ENCODE results near the gene NFKBIZ.

NFKBIZ gene

GRCh38 chr3:101852983-101853840 lies 3.9 kb downstream of the NFKBIZ start:
- H3K4me3 ChIP-seq (ENCODE audit: low read depth, low read length): no peak overlapping the region
- no peaks in the 10 kb centered on the region for H3K27me3 ChIP-seq (replicated peaks)
- in situ Hi-C loops (cut with HindIII; ENCODE audit: low pct_ligation_motif_present, low sequenced_read_pairs): loop anchor here (25.0 kb wide), 1 partner anchor 234 kb away; no protein-coding TSS in a partner anchor
- TF ChIP-seq, protein P1, sequence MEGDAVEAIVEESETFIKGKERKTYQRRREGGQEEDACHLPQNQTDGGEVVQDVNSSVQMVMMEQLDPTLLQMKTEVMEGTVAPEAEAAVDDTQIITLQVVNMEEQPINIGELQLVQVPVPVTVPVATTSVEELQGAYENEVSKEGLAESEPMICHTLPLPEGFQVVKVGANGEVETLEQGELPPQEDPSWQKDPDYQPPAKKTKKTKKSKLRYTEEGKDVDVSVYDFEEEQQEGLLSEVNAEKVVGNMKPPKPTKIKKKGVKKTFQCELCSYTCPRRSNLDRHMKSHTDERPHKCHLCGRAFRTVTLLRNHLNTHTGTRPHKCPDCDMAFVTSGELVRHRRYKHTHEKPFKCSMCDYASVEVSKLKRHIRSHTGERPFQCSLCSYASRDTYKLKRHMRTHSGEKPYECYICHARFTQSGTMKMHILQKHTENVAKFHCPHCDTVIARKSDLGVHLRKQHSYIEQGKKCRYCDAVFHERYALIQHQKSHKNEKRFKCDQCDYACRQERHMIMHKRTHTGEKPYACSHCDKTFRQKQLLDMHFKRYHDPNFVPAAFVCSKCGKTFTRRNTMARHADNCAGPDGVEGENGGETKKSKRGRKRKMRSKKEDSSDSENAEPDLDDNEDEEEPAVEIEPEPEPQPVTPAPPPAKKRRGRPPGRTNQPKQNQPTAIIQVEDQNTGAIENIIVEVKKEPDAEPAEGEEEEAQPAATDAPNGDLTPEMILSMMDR (IDR thresholded peaks at IDR 0.05; ENCODE audit: low read depth, low read length, missing control alignments): no peak
- no peak overlapping the region for H3K27ac ChIP-seq
- DNase-seq: no peak
- H3K36me3 ChIP-seq (replicated peaks): peaks cover 70% of the 10 kb centered on the region

- Histone ChIP-seq H3K27me3 (replicated peaks) (no peaks in the 10 kb centered on the region), H3K36me3 (replicated peaks) (peaks cover 78% of the 10 kb centered on the region), H3K4me3 (ENCODE audit: low read depth, low read length) (no peak overlapping the region), H3K27ac (no peak overlapping the region)
- DNase-seq: no peak
- in situ Hi-C loops (cut with HindIII; ENCODE audit: low pct_ligation_motif_present, low sequenced_read_pairs): loop anchor here (25.0 kb wide), 1 partner anchor 233 kb away; no protein-coding TSS in a partner anchor
- TF ChIP-seq, protein P1 (IDR thresholded peaks at IDR 0.05; ENCODE audit: low read depth, low read length, missing control alignments): no peak
These were observed 4.7 kb downstream of the NFKBIZ start for GRCh38 chr3:101853982-101854381.

- H3K27ac ChIP-seq: no peak overlapping the region
- no peak for DNase-seq
- H3K27me3 ChIP-seq (replicated peaks): no peaks in the 10 kb centered on the region
- peaks cover 83% of the 10 kb centered on the region for H3K36me3 ChIP-seq (replicated peaks)
- in situ Hi-C loops (cut with HindIII; ENCODE audit: low pct_ligation_motif_present, low sequenced_read_pairs): loop anchor here (25.0 kb wide), 1 partner anchor 233 kb away; no protein-coding TSS in a partner anchor
- TF ChIP-seq, protein P1 (IDR thresholded peaks at IDR 0.05; ENCODE audit: low read depth, low read length, missing control alignments): no peak
- no peak overlapping the region for H3K4me3 ChIP-seq (ENCODE audit: low read depth, low read length)
These were observed 5.4 kb downstream of the NFKBIZ start for GRCh38 chr3:101854608-101855304.

DNA sequence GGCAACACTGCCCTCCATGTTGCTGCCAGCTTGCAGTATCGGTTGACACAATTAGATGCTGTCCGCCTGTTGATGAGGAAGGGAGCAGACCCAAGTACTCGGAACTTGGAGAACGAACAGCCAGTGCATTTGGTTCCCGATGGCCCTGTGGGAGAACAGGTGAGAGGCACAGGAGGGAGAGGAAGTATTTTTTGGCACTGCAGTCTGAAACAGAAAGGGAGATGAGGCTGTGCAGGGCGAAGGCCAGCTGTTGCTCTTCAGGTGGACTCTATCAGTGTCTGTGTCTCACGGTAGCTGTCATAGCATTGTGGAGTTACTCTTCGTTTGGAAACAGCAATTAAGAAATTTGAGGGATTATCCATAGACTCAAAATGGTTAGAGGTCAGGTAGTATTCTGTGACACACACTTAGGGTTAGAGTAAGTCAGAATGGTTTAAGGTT lies 8.0 kb downstream of the NFKBIZ start:
- TF ChIP-seq, protein P1 (IDR thresholded peaks at IDR 0.05; ENCODE audit: low read depth, low read length, missing control alignments): no peak
- in situ Hi-C loops (cut with HindIII; ENCODE audit: low pct_ligation_motif_present, low sequenced_read_pairs): loop anchor here (25.0 kb wide), 1 partner anchor 230 kb away; no protein-coding TSS in a partner anchor
- no peak overlapping the region for H3K27ac ChIP-seq
- H3K4me3 ChIP-seq (ENCODE audit: low read depth, low read length): no peak overlapping the region
- H3K27me3 ChIP-seq (replicated peaks): no peaks in the 10 kb centered on the region
- DNase-seq: no peak
- H3K36me3 ChIP-seq (replicated peaks): peaks cover 87% of the 10 kb centered on the region

GRCh38 chr3:101858464-101859030 lies 9.2 kb downstream of the NFKBIZ start:
- TF ChIP-seq, protein P1 (IDR thresholded peaks at IDR 0.05; ENCODE audit: low read depth, low read length, missing control alignments): no peak
- H3K27ac ChIP-seq: no peak overlapping the region
- no peaks in the 10 kb centered on the region for H3K27me3 ChIP-seq (replicated peaks)
- DNase-seq: no peak
- H3K4me3 ChIP-seq (ENCODE audit: low read depth, low read length): no peak overlapping the region
- H3K36me3 ChIP-seq (replicated peaks): peaks cover 74% of the 10 kb centered on the region
- in situ Hi-C loops (cut with HindIII; ENCODE audit: low pct_ligation_motif_present, low sequenced_read_pairs): loop anchor here (25.0 kb wide), 1 partner anchor 229 kb away; no protein-coding TSS in a partner anchor

All from brain microvascular endothelial cell (primary cell).